NCI-H446 treated with DMSO at 0.1 percent for 48 hours (cell line): Measurements from ENCODE around the gene FGD2.

Source experiments
- DNase-seq: peaks from one replicate; lab custom pipeline; 2025; lab: John Stamatoyannopoulos, UW

Gene FGD2

DNA sequence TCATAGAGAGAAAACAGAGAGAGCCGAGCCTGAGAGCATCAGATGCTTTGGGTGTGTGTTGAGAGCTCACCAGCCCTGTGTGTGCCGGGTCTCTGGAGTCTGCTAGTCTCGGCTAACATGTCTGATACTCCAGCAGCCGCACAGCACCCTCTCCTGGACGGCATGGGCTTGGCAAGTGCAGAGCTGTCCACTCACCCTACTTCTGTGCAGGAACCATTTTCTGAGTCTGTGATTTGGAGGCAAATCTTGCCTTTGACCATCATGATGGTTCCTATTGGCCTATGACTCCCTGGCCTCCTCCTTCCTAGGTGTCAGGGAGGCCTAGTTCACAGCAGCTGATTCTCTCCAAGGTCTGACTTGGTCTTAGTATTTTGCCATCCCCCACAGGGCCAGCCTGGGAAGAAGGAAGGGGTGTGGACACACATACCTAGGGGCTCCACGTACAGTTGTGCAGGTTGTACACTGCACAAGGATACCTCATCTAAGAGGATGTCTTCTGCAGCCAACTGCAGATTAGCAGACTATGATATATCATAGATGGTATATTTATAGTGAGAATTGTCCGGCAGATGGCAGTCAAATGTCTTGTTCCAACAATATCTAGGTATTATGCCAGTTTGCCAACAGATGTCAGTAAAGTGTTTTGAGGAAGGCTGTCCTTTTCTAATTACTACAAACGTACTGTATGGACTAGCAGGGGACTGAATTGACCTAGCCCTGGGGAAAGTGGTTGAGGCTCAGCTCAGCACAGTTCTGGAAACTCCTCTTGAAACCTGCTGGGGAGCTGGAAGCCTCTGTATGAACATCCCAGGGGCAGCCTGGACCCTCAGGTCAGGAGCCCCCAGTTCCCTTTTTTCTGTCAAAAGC, 13.0 kb downstream of the FGD2 start:
- peak; percentile 91 for DNase-seq

DNA sequence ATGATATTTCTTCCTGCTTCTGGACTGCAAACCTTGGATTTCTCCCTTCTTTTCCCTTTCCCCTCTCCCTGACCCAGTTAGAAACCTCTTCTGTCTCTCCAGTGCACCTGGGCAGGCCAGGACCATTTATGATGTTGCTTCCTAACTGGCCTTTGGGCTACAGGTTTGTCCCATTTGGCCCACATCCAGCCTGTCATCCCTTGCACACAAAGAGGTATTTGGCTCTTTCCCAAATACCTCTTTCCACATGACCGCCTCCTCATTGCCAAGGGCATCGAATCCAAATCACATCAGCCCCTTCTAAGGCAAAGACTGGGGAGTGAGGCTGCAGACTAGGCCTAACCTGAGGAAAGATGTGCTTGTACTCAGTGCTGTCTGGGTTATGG, 13.6 kb downstream of the FGD2 start:
- DNase-seq: no peak

DNA sequence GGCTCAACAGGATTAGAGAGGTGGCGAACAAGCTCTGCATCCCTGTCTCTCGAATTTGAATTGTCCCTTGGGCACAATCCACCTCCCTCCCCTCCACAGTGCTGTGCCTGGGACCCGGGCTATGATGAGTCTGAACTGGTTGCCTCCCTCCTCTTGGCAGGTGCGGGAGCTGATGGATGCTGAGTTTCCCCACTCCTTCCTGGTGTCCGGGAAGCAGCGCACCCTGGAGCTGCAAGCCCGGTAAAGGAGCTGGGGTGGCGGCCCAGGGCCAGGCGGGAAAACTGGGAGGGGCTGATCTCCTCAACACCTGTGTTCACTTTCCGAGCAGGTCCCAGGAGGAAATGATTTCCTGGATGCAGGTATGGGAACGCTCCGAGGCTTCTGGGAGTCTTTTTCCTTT, 14.9 kb downstream of the FGD2 start:
- DNase-seq: no peak

DNA sequence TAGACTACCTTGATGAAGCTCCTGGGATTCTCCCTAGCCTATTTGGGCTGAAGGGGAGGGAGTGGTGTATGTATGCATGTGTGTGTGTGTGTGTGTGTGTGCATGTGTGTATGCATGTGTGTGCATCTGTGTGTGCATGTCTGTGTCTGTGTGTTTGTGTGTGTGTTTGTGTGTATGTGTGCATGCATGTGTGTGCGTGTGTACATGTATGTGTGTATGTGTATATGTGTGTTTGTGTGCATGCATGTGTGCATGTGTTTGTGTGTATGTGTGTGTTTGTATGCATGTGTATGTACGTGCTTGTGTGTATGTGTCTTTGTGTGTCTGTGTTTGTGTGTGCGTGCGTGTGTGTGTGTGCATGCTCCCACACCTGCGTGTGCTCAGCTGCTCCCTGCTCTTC, 15.4 kb downstream of the FGD2 start:
- no peak for DNase-seq

DNA sequence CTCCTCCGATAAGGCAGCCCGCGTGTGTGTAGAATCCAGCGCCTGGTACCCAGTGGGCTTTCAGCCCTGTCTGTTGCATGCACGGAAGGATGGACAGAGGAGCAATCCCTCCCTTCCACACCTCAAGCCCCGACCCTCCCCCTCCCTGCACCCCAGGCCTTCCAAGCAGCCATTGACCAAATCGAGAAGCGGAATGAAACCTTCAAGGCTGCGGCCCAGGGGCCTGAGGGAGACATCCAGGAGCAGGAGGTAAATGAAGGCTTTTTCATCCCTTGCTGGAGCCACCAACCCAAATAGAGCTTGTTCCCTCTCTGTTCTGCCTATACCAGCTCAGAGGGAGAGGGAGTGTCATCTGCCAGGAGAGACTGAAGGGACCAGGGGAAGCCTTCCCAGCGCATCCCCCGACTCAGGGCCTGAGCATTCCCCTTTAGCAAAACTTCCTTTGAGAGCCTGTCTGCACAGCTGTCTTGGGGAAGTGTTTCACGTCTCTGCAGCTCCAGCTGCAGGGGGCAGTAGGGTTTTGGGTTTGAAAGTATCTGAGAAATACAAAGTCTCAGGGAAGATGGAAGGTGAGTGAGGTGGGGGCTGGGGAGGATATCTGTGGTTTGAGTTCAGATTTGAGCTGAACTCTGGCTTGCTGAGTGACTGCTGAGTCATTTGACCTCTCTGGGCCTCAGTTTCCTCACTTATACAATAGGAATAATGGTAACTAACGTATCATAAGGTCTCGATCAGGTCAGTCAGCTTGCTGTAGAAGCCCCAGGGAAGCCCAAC, 16.1 kb downstream of the FGD2 start:
- no peak for DNase-seq

DNA sequence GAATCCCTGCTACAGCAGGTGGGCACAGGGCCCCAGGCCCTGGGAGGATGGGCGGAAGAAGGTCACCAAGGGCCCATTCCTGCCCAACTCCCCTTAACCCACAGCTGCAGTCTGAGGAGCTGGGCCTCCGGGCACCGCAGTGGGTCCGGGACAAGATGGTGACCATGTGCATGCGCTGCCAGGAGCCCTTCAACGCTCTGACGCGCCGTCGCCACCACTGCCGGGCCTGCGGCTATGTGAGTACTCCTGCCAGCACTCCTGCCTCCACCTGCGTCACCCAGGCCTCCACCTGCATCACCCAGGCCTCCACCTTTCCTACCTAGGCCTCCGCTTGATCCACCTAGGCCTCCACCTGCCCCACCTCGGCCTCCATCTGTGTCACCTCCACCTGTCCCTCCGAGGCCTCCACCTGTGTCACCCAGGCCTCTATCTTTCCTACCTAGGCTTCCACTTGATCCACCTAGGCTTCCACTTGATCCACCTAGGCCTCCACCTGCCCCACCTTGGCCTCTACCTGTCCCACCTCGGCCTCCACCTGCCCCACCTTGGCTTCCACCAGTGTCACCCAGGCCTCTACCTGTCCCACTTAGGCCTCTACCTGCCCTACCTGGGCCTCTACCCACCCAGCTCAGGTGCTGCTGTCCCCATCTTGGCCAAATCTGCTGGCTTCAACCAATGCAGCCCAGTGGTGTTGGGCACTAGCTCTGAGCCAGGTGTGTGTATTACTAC, 16.8 kb downstream of the FGD2 start:
- no peak for DNase-seq

DNA sequence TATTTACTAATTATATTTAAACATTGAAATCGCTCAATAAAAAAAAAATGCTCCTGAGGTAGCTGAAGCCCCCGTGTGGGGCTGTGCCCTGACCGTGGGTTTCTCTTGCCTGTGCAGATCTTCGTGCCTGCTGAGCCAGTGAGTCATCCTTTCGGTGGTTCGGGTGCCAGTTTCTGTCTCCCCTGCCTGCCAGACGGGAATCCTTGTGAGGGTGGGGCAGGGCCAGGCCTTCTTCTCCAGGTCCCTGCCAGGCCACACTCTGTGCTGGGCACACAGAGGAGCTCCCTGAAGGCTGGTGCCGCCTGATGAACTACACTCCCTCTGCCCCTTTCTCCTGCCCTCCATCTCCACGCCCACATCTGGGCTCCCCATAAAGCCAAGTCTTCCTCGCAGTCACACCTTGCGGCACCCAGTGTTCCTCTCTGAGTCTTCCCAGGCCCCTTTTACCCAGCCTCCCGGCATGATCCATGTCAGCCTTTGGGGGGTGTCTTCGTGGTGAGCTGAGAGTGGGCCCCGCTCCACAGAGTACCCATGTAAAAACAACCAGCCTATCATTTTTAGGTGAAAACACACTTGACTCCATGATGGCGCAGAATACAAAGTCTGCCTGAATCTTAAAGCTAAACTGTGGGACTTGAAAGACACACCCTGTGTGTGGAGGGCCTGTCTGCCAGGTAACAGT, 19.3 kb downstream of the FGD2 start:
- DNase-seq: peak; percentile 38

DNA sequence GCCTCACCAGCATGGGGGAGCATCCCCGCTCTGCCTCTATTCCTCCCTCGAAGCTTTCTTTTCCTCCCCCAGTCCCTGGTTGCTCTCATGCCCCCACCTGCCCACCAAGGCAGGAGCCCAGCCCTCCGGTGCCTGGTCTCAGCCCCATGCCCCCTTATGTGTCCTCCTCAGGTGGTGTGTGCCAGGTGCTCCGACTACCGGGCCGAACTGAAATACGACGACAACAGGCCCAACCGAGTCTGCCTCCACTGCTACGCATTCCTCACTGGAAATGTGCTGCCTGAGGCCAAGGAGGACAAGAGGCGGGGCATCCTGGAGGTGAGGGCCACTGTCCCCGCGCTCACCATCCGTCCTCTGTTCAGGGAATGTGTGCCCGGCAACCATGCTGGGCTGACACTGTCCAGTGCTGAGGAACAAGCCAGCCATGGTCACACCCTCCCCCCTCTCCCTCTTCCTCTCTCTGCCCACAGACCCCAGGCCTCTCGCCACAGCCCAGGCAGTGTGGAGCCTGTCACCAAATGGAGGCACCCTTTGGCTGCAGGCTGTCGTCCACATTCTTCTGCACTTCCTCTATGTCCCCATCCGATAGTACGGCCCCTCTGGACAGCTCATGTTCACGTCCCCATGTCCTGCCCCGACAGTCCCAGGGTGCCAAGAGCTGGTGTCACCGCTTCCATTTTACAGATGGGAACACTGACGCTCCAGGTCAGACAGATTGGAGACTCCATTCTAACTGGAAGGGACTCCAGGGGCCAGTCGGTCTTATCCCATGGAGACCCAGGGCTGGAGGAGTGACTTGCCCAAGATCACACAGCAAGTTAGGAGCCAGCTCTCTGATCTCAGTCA, 20.4 kb downstream of the FGD2 start:
- no peak for DNase-seq

DNA sequence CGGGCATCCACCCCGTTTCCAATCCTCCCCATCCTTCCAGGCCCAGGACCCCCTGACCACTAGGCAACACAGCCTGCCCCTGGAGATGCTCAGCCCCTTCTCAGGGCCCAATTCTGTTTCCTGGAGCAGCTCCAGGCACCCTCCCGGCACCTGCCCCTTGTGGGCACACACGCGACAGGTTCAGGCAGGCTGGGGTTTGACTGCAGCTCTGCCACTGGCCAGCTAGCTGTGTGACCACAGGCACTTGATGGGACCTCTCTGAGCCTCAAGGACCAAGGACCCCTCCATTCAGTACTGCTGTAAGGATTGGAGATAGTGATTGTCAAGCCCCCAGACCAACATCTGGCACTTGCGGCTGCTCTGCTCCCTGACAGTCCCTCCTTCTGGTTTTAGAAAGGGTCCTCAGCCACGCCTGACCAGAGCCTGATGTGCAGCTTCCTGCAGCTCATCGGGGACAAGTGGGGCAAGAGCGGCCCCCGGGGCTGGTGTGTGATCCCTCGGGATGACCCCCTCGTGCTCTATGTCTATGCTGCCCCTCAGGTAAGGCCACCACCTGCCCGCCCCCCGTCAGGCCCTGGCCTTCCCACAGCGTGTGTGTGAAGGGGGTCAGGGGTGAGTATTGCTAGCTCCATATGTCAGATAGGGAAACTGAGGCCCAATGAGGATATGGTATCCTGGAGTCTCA, 21.7 kb downstream of the FGD2 start:
- DNase-seq: no peak

DNA sequence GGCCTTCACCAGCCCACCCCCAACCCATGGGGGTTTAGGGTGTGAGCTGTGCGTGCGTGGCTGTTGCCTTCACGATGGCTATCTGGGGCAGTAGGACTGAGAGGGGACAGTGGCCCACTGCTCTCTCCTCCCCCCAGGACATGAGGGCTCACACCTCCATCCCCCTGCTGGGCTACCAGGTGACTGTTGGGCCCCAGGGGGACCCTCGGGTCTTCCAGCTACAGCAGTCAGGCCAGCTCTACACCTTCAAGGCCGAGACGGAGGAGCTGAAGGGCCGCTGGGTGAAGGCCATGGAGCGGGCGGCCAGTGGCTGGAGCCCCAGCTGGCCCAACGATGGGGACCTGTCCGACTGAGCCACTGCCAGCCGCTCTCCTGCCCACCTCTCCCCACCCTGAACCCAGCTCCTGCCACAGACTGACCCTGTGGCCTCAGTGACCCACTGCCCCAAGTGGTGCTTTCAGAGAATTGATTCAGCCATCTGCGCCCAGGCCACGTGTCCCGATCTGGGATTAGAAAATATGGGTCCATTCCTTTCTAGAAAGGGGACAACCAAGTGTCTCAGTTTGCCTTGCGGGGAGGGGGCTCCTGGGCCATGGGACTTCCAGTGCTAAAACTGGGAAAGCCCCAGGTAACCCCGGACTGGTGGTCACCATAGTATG, 22.5 kb downstream of the FGD2 start:
- DNase-seq: no peak

DNA sequence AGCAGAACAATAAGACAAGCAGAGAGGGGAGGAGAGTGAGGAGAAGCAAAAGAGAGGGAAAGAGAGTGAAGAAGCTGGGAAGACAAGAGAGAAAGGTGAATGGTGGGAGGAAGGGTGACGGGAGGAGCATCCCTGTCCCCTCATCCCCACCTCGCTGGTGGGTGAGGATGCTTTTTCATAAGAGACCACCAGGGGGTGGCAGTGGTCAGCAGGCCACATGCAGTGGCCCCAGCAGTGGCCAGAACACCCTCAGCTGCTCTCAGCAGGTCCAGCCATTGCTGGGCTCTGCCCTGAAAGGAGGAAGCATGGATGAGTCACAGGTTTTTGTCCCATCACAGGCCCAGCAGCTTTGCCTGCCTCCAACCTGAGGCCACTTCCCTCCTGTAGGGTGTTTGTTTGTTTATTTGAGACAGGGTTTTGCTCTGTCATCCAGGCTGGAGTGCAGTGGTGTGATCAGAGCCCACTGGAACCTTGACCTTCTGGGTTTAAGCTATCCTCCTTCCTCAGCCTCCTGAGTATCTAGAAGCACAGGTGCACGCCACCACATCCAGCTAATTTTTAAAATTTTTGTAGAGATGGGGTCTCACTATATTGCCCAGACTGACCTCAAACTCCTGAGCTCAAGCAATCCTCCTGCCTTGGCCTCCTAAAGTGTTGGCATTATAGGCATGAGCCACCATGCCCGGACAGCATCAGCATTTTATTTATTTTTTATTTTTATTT, 24.0 kb downstream of the FGD2 start:
- DNase-seq: no peak

DNA sequence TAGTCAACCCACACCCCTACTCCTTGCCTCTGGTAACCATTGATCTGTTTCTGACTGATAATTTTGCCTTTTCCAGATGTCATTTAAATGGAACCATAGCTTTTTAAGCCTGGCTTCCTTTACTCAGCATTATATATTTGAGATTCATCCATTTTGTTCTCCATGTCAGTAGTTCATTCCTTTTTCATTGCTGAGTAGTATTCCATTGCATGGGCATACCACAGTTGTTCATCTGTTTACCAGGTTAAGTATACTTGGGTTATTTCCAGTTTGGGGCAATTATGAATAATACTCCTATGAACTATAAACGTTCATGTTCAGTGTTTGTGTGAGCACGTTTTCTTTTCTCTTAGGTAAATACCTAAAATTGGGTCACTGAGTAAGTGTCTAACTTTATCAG, 25.1 kb downstream of the FGD2 start:
- no peak for DNase-seq

DNA sequence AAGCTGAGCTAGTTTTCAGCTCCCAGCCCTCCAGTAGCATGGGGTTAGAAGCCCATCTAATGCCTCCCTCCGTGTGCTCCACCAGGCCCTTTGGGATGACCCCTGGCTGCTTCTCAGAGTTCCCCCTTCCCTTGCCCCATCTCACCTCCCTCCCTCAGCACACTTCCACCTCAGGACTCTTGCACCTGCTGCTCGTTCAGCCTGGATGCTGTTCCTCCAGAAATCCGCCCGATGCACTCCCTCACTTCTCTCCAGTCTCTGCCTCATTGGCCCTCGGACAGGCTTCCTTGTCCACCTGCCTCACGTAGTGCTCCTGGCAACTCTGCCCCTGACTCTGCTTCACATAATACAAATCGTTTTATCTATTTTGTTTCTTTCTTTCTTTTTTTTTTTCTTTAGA, 26.8 kb downstream of the FGD2 start:
- no peak for DNase-seq

DNA sequence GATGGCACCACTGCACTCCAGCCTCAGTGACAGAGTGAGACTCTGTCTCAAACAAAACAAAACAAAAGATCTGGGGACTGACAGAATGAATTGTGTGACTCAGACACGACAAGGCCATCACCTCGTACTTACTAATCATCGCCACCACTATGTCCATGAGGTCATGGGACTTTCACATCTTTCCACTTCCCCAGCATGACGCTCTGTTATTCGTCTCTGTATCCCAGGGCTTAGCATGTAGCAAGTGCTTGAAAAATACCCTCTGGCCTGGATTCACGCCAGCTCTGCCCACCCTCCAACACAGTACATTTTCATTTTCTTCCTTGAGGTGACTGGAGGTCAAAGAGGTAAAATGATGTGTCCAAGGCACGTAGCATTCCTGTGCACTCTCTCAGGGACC, 27.8 kb downstream of the FGD2 start:
- no peak for DNase-seq

DNA sequence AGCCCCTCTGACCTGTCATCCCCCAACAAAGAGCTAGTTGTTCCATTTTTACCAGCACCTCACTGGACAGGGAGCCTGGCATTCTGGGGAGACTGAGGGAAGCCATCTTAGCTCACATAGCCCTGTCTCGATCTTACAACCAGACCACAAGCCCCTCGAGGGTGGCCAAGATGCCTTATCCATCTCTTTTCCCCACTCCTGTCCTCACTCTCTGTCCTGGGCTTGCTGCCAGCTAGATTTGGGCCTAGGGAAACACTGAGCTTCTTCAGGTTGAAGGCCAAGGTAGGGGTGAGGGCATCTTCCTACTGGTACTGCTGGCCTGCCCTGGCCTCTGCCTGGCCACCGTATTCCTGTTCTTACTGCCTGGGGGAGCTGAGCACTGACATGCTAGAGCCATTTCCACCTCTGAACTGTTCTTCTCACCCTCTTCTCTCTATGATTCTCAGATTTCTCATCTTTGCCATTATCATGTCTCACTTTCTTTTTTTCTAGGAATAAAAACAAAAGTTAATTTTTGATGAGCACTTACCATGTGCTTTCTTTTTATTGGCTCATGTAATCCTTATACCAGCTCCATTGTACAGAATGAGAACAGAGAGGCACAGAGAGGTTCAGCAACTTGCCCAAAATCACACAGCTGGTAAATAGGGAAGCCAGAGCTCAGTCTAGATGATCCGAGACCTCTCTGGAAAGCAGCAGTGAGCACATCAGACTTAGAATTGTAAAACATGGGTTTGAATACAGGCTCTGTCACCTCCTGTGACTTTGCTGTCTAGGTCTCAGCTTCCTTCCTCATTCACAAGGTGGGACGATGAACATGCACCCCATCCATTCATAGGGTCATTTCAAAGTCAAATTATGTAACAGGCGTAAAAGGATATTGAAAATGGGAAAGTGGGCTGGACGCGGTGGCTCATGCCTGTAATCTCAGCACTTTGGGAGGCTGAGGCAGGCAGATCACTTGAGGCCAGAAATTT, 28.7 kb downstream of the FGD2 start:
- DNase-seq: no peak

DNA sequence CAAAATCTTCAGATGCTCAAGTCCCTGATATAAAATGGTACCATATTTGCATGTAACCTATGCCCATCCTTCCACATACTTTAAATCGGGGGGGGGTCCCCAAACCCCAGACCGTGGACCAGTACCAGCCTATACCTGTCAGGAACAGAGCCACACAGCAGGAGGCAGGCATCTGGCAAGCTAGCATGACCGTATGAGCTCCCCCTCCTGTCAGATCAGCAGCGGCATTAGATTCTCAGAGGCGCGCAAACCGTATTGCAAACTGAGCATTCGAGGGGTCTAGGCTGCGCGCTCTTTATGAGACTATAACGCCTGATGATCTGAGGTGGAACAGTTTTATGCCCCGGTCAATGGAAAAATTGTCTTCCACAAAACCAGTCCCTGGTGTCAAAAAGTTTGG, 30.7 kb downstream of the FGD2 start:
- DNase-seq: no peak

DNA sequence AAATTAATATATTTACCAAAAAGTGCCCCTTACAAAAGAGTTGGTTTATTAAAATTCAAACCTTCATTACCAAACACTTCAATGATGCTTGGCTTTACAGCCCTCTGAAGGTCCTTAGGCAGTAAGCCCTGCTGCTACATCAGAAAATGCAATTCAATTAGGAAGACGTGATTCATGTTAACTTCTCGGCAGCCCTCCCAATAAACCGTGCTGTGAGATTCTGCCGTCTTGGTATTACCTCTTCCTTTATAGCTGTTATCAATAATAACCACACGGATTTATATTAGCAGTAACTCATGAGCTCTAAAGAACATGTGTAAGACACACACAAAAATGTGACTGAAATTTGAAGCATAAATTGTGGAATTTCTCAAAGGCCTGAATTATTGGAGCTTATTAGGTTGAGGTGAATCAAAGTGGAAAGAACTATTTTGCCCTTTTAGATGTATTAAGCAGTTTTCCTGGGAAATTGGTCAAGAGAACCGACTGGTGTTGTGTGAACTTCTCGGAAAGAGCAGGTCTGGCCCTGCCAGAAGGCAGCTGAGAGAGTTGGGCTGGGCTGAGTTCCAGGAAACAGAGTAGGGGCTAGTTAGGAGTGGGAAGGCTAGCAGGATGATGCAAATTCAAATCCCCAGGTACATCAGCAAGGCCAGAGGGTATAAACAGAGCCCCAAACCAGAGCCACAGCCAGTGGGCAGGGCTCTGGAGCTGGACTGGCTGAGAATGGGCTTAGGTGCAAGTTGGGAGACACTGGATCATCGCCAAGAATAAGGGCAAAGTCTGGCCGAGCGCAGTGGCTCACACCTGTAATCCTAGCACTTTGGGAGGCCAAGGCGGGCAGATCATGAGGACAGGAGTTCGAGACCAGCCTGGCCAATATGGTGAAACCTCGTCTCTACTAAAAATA, 33.1 kb downstream of the FGD2 start:
- peak; percentile 11 for DNase-seq
